Activated CD4-positive, alpha-beta T cell treated with anti-CD3 and anti-CD28 coated beads, Interleukin-2, amount 50 U/mL, for 16 hours (primary cell): ENCODE results near the gene VASH2.
"Not testable (repeated sequence)": the region's sequence is repeated elsewhere in the genome, so short reads cannot be mapped to it uniquely, and the experiment has no call there.

Source experiments
- DNase-seq: peaks from one replicate; pipeline ENCODE4 v3.0.0-alpha.2; 2020

The VASH2 gene

DNA sequence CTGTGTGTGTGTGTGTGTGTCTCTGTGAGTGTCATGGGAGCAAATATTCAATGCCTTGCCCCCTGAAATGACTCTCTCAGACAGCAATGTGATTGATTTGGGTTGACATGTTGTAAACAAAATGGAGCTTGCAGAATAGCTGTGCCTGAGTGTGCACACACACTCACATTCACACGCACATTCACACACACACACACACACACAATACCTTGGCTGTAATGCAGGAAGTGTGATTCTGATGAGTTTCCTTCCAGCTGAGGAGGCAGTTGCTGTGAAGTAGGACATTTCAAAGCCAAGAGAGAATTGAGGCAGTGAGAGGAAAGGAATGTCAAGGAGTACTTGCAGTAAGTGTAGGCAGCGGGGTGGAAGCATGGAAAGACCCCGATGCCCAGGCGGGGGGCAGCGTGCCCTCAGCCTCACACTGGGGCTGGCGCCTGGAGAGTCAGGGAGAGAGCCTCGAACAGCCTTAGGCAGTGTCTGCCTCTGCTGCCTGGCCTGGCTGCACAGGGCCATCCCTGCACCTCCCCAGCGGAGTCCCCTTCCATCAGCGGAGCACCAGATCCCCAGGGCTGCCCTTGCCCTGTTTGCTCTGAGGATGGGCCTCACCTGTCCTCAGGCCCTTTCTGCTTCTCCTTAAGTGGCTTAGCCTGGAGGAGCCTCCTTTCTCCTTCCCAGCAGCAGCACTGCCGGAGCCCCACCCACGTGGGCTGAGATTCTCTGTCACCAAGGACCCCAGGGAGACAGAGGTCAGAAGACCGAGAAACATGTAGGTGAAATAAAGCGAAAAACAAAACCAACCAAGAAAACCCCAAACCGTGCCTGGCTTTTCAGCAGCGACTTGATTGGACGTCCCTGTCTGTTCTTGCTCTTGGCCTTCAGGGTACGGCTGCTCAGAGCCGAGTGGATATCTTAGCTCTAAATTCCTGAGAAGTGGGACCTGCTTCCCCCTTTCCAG, 9.2 kb downstream of the VASH2 start:
- DNase-seq, result no peak

DNA sequence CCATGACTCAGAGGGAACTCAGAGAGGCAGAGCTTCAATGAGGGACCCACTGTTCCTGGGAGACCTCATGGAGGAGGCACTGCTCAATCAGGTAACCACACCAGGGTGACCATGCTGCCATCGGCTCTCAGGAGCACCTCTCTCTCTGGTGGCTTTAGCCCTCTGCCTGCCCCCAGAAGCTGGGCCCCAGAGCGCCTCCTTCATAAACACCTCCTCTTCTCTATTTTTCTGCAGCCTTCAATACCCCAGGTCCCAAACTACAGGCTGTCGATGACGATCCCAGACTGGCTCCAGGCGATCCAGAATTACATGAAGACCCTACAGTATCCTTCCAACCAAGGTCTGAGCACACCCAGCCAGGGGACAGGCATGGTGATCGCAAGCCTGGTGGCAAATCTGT, 10.6 kb downstream of the VASH2 start:
- DNase-seq, result no peak

DNA sequence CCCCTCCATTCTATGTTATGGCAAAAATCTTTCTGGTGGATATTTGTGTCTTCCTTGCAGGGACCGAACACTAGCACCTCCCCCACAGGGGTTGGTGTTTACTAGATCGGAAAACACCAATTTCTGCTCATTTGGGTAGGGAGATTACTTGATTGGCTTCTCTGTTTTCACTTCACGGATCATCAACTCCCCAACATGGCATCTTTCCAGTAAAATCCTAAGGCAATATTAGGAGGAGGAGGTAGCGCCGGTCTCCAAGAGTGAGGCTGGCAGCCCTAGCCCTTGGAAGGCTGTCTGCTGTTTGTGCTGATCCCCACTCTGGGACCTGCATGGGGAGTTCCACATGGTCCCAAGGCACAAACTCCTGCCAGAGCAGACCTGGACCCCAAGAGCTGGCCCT, 12.2 kb downstream of the VASH2 start:
- DNase-seq, result no peak

DNA sequence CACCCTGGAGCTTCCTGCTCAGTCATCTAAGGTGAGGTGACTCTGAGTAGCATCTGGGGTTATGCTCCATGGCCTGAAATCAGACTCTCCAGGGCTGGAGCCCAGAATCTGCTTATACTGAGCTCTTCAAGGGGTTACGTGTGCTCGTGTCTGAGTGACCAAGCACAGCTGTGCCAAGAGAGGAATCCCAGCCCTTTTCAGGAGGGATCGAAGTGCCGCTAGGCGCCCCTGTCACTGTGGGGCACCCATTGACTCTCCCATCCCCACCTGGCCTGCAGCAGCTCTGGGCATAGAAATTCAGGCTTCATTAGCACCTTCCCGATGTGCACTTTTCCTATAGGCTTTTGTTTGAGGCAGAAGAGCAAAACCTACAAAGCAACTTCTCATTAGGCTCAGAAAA, 13.8 kb downstream of the VASH2 start:
- no peak for DNase-seq

DNA sequence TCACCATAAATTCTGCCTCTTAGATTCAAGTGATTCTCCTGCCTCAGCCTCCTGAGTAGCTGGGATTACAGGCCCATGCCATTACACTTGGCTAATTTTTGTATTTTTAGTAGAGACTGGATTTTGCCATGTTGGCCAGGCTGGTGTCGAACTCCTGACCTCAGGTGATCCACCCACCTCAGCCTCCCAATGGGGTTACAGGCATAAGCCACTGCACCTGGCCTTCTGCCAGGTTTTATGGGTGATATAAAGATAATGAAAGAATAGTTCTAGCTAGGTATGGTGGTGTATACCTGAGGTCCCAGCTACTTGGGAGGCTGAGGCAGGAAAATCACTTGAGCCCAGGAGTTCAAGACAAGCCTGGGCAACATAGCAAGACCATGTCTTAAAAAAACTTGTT, 14.7 kb downstream of the VASH2 start:
- not testable (repeated sequence) for DNase-seq

DNA sequence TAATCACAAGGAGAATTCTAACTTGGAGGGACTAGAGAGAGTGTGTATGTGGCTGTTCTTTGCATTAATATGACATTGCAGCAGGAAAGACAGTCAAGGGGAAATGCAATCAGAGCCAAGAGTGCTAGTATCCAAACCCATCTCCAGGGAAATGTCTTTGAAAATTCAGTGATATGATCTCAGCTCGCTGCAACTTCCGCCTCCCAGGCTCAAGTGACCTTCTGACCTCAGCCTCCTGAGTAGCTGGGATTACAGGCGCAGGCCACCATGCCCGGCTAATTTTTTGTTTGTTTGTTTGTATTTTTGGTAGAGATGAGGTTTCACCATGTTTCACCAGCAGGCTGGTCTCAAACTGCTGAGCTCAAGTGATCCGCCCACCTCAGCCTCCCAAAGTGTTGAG, 16.3 kb downstream of the VASH2 start:
- DNase-seq, result no peak

DNA sequence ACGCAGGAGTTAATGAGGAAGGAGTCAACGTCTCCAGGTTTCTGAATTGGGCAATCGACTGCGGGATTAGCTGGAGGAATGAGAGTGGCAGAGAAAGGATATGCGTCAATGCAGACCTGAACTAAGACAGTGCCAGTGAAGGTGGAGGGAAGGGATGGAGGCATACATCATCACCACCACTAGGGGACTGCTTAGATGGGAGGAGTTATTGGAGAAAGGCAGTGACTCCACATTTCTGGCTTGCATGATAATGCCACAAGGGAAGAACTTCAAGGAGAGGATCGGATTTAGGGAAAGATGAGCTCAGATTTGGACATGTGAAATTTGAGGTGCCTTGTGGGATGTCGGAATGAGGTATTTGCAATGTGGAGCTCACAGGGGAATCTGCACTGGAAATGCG, 17.5 kb downstream of the VASH2 start:
- peak; percentile 6 for DNase-seq

DNA sequence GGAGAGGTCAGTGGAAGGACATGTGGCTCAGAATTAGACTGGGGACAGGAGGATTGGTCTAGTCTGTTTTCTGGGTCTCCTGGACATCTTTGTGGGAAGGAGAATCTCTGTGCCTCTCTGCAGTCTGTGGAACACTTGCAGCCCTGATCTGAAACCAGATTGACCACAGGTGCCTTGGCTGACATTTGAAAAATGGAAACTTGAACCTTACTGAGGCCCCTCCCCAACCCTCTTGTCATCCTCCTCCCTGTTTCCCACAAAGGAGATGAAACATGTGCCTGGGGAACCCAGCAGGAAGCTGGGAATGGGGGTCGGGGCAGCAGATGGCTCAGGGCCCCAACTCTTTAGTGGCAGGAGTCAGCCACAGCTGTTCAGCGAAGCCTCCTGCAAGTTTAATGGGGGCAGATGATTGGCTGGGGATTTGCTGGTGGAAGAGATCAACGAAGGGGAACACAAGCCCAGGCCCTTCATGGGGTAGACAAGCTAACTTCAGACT, 18.1 kb downstream of the VASH2 start:
- no peak for DNase-seq

DNA sequence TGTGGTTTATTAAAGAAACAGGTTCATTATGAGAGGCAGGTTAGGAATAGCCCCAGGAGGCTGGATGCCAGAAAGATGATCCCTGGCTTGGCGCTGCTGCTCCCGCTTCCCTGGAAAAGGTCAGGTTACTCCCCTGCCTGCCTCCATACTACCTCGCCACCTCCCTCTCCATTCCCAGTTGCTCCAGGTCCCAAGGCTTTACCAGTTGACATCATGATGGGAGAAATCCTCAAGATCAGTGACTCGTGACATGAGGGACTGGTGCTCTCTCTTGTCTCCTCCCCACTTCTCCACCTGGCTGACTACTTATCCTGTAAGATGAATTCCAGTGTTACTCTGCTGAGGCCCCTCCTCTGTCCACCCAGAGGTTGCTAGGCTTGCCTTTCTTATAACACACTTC, 19.7 kb downstream of the VASH2 start:
- DNase-seq, result no peak

DNA sequence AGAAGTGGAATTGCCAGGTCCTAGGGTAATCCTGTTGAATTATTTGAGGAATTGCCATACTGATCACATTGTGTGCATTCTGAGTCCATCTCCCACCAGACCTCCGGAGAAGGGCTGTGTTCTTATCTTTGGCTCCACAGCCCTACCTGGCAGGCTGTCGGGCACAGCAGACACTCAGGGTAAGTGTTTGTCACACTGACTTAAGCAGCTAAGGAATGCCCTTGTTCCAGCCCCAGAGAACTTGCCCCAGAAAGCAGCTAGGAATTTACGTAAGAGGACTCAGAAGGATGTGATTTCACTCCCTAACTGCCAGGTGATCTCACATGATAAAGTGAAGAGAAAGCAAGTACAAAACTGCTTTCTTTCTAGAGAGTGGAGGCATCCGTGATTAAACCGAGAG, 21.0 kb downstream of the VASH2 start:
- no peak for DNase-seq

DNA sequence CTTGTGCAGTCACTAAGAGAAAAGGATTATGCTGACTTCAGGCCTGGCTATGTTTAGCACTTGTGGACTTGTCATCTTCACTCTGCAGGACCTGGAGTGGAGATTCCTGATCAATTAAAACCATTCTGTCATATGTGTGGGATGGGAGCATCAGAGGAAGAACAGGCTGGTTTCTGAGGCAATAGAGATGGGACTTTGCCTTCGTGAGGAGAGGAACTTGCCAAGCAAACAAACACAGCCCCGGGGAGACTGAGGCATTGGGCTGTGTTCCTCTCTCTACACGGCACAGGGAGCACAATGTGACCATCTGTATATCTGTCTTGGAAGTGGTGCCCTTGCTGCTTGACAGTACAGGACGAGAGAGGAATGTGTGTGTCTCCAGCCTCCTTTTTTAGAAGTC, 23.1 kb downstream of the VASH2 start:
- DNase-seq, result no peak

DNA sequence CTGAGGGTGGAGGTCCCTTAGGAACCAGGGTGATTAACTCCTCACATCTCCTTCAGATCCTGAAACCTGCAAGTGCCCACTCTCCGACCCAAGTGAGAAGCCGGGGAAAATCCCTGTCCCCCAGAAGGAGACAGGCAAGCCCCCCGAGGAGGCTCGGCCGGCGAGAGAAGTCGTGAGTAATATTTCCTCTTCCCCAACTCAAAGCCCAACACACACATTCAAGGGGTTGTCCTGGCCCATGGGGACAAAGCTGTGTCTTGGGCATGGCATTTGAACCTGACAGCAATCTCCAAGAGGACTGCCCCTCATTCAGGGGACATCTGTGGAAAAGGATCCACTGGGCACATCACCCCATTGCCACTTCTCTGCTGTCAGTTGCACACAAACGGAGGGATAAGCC, 23.6 kb downstream of the VASH2 start:
- DNase-seq, result no peak

DNA sequence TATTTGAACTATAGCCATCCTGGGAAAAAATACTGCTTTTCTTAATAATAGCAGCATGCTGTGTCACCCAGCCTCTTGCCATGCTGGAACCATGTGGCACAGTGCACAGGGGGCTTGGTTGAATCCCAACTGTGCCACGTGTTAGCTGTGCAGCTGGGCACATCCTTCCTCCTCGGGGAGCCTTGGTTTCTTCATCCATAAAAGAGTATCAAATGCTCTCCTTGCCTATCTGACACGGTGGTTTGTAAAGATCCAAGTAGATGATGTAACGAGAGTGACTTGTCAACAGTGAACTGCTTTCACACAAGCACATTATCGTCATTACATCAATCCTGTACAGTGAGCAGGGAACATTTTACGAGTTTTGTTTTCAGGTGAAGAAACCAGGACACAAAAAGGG, 24.4 kb downstream of the VASH2 start:
- DNase-seq, result no peak

DNA sequence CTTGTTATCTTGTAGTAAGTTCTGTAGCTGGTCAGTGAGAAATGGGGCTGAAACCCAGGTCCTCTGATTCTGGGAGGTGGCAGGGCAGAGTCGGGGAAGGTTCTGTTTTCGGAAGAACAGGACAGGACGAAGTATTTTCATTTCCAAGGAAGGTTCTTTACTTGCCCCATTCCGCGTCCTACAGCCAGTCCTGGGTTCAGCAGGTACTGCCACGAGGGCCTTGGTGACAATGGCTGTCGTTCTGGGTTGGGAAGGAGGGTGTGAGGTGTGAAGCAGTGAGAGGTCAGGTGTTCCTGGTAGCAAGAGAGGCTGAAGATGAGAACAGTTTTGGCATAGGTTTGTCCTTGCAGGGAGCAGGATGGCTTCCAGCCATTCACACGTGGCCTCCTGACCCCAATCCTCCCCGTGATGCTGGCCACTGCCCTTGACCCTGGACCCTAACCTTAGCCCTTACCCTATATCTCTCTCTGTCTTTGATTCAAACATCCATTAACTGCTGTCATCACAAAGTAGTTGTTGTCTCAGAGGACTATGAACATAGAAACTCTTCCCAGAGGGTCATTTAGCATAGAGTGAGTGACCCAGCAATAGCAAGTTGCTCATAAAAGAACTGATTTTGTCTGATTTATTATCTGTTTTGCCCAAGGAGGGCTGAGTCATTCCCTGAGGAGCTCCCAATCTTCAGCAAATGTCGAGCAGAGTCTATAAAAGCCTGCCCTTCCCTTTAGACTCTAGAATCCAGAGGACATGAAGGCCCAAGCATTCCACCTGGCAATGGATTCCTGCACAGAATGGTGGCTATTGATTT, 25.0 kb downstream of the VASH2 start:
- DNase-seq, result no peak

DNA sequence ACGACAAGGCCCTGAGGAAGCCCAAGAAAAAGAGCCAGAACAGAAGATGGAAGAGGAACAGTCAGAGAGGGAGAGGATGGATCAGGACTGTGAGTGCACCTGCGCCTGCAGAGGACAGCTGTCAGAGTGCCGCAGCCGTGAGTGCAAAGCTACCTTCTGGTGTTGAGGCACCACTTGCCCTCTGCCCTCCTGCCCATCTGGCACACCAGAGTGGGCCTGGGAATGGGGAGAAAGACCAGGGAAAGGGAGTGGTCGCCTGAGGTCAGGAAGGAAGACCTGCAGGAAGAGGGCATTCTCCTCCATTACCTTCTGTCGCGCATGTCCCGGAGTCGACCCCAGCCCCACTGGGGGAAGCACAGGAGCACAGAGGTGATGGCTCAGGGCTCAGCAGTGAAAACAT, 26.2 kb downstream of the VASH2 start:
- no peak for DNase-seq

DNA sequence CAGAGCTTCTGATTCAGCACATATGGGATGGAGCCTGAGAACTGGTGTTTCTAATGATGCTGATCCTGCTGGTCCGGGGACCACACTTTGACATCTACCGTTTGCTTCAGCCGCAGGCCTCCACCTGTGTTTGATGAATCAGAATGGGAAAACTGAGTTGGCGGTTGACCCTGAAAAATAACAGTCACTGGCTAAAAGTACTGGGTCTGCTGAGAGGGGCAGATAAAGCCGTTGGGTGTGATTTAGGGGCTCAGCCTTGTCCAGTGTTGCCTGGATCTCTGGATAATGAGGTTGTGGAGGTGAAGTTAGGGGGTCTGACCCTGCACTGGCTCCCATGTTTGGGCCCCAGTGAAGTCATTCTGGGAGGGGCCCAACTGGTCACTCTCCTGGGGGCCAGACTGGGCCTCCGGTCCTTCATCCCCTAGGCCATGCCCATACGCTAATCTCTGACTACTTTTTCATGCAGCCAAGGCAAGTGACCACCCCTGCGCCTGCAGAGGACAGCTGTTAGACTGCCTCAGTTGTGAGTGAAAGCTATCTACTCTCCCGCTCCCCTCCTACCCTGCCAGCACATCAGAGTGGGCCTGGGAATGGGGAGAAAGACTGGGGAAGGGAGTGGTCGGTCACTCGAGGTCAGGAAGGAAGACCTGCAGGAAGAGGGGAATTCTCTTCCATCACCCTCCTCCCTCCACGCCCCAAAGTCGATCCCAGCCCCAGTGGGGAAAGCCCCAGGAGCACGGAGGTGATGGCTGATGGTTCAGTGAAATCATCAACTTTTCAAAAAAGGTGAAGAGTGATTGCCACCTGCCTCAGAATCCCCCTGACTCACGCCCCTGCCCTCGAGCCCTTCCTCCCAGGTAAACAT, 27.7 kb downstream of the VASH2 start:
- DNase-seq, result peak; percentile 69

DNA sequence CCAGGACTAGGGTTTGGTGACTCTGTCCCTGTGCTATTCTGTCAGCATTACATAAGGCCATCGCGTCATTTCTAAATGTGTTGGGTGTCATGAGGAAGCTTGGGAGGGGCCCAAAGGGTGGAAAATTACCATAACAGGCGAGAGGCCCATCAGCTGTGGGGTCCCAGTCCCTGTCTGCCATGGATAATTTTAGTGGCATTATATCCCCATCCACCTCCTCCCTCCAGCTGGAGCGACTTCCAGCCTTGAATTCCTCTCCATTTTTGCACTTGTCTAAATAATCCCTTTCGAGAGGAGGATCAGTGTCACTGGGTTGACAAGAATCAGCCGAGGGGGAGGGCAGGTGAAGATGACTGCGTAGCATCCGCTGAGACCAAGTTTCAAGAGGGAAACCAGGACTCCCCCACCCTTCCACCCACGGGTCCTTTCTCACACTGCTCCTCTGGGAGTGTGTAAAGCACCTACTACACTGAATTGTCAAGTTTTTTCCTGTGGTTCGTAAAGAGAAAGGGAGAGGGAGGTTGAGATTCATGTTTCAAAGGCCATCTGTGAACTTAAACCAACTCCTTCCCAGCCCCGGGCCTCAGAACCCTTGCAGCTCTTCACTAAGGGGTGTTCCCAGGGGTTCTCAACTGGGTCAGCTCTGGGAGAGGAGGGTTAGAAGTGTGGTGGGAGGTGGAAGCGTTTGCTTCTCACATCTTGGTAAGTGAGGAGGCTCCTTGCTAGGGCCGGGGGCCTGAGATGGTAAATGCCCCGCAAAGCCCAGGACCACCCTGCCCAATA, 29.2 kb downstream of the VASH2 start:
- DNase-seq, result peak; percentile 42

DNA sequence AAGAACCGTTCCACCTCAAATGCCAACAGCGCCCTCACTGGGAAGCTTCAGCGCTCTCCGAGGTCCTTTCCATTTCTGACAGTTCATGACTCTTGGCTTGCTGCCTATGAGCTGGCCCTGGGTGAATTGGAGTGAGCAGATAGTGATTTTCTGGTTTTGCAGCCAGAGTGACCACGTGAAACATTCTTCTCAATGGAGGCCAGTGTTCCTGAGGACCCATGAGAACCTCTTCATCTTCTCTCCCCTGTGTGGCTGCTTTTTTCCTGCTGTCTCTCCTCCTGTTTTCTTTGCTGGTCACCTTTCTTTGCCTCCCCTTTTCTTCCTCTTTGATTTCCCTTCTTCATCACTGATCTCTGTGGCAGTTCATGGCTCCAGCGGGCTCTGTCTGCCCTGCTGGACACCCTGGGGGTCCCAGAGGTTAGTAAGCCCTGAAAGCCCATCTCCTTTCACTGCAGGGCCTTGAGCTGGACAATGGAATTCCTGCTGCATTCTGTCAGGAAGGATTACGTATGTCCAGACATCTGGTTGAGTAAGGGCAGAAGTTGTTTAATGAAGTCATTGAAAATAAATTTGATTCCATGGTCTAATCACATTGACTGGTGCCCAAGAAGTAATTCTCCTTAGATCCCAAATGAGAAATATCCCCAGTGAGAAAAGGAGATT, 29.9 kb downstream of the VASH2 start:
- DNase-seq, result no peak

DNA sequence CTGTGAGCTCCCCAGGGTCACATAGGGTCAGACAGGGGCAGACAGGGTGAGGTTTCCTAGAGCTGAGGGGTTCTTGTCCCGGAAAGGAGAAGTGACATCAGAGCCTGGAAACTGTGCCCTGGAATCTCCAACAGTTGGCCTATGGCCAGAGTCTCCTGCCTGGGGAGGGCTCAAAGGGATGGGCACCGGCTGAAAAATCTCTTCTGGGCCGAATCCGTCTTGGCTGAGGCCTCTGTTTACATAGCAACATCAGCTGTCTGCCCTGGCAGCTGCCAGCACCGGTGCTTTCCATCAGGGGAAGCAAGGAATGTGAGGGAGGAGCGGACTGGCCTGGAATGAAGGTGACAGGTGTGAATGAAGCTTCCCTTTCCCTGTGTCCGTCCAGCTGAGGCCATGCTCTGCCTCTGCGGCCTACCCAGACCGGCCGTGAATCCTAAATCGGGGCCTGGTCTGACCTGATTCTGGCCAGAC, 30.7 kb downstream of the VASH2 start:
- no peak for DNase-seq

DNA sequence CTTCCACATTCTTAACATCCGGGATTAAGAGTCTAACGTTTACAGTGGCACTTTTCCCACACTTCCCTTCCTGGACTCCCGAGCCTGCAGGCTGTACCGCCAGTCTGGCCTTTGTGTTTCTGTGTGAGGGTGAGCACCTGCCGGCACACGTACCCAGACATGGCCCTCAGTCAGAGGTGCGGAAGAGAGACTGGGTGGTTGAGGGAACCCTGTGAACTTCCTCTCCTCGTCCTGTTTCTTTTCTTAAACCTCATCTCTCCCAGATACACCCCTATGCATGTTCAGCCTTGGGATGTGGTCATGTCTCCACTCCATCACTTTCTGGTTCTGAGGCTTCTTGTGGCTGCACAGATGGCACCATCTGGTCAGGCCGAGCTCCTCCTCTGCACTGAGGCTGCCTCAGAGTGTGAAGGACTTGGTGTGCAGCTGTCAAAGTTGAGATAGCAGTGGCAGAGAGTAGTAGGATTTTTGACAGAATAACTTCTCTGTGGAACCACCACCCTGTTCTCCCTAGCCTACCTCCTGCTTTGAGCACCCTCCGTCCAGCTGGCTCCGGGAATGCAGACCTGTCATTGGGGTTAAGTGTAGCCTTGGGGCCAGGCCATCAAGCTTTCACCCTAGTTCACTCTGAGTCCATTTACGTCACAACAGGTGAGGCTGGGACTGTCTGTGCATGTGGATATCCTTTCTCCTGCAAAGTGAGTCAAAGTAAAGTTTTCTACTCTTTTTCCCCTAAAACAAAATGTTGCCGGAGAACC, 31.4 kb downstream of the VASH2 start:
- DNase-seq, result peak; percentile 29
